GM19467 (cell line): ENCODE data around the gene CSK.

ENCODE experiments used
- ATAC-seq: cut with Tn5 transposase; IDR thresholded peaks from one replicate; pipeline ENCODE4 v1.9.1; 2021; ENCODE audit warnings: mild to moderate bottlenecking, moderate library complexity; ENCODE audit not compliant: unreplicated experiment

The CSK gene

DNA sequence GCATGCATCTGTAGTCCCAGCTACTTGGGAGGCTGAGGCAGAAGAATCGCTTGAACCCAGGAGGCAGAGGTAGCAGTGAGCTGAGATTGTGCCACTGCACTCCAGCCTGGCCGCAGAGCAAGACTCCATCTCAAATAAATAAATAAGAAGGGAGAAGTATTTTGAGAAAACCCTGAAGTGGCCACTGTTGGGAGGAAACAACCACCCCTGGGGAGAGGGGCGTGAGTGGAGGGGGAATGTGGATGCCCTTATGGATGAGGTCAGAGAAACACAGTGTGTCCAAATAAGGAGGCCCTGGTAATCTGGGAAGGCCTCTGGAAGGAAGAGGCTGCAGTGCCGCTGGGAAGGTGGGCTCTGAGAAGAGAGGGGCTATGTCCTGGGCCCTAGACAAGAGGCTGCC is 40.4 kb downstream of the CSK start:
- no peak for ATAC-seq

DNA sequence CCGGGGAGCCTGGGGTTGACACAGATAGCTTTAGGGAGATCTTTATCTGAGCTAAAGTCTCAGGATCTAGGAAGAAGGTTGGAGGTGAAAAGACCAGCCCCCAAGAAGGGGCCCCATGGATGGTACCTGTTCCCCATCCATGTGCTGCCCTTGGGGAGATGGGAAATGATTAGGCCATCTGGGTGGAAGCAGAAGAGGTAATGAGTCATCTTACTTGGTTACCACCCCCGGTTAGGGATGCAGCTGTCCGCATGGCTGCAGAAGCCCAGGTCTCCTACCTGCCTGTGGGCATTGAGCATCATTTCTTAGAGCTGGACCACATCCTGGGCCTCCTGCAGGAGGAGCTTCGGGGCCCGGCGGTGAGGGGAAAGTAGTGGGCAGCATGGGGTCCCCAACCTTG is 41.4 kb downstream of the CSK start:
- ATAC-seq: no peak

DNA sequence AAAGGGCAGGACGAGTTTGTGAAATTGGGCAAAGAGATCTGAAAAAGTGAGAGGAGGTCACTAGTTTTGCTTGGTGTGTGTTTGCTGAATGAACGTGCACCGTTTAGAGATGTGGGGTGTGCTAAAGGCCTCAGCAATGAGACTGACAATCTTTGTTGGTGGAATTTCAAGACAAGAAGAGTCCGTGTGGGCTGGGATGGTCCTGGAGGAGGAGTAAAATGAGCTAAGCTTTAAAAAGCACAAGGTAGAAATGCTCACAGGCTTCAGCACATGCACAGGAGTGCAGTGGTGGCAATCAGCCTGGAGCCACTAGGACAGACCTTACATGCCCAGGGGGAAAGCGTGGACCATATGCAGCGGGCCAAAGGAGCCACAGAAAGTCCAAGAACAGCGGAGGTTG is 43.1 kb downstream of the CSK start:
- no peak for ATAC-seq

DNA sequence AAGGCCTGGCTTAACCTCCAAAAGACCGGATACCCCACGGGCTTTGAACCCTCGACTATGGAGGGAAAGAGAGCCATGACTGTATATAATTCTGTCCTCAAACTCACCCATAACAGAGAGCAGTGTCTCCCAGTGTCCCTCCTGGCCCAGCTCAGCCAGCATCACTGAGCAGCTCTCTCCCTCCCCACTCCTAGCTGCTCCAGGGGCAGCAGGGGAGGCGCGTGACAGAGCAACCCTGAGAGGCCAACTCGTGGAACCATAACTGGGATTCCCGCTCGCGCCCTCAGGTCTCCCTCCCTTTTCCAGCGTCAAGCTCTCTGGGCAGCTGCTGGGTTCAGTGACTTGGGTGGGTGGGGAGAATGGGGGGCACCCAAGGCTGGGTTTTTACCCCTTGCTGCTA is 44.0 kb downstream of the CSK start:
- no peak for ATAC-seq

DNA sequence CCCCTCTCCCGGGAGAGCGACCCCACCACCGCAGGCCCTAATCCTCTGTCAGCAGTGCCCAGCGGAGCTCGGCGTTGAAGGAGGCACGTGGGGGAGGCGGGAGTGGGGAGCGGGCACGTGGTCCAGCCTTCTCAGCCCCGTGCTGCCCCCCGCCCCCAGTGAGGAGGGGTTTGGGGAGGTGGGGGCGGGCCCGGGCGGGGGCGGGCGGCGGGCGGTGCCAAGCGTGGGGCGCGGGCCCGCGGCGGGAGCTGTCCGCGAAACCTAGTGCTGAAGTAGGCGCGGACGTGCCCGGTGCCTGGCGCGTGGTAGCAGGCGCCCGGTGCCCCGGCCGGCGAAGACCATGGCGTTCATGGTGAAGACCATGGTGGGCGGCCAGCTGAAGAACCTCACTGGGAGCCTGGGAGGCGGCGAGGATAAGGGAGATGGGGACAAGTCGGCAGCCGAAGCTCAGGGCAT is 44.5 kb downstream of the CSK start, which contains the start of gene CPLX3:
CPLX3 (plus strand) TSS at position 264 of the 456 bp plus-strand sequence; CDS start at position 341, 77 bp downstream.
- ATAC-seq: no peak

DNA sequence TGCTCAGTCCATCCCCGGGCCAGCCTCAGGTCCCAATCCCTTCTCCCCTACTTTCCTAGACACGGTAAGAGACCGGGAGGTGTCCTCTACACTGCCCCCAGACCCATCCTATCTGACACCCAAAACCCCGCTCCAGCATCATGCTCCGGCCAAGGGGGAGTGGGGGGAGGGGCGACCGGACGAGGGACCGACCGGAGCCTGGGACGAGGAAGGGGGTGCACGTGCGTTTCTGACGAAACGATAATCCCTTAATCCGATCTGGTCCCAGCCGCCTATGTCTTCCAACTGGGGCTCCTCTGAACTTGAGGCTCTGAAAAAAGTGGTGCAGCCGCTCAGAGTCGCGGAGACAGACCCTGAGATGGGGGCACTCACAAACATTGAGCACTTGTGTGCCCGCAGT is 45.0 kb downstream of the CSK start:
- no peak for ATAC-seq

DNA sequence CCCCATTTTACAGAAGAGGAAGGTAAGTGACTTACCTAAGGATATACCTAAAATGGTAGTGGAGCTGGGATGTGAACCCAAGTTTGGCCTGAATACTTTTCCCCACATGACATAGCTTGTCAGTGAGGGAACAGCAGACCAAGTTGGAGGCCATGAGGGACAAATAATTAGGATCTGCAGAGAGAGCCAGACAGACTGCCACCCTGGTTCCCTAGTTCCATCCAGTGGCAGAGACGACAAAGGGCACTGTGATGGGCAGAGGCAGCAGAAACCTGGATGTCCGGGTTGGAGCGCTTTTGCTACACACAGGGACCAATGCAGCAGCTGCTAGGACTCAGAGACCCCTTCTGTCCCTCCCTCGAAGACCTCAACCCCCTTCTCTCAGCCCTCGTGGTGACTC is 45.7 kb downstream of the CSK start:
- no peak for ATAC-seq

DNA sequence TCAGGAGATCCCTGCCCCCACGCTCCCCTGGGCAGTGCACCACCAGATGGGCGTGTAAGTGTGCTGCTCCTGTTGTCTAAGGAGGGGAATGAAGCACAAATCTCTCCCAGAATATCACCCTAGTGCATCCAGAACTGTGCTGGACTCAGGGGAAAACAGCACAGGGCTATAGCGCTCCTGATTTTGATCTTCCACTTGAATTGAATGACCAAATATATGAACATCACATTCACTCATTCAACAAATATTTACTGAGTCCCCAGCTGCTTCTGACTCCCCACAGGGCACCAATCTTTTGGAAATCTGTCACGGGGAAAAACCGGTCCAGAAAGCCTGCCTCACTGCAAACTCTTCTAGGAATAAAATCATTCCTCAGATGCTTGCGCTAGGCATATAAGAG is 47.0 kb downstream of the CSK start:
- ATAC-seq: no peak

DNA sequence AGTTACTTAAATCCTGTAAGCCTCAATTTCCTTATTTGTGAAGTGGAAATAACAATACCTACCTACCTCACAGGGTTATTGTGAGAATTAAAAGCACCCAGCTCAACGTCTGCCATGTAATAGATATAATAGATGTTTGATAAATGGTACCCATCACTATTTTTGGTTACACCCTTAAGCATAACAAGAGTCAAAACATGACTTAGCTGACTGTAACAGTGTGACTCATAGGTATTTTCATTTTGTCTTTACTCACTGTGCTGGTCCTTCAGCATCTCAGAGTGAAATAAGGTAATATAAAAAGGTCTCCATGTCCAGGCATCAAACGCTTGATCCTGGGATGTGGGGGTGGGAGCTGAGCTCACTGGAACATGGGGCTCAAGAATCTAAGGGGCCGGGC is 47.6 kb downstream of the CSK start:
- no peak for ATAC-seq

DNA sequence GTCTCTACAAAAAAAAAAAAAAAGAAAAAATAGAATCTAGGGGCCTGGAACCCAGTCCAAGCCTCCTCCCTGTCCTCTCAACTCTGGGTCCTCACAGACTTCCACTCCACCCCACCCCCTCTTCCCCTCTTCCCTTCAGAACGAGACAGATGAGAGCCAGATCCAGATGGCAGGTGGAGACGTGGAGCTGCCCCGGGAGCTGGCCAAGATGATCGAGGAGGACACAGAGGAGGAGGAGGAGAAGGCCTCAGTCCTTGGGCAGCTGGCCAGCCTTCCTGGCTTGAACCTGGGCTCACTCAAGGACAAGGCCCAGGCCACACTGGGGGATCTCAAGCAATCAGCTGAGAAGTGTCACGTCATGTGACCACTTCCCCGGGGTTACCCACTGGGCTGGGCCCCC is 48.1 kb downstream of the CSK start:
- no peak for ATAC-seq

DNA sequence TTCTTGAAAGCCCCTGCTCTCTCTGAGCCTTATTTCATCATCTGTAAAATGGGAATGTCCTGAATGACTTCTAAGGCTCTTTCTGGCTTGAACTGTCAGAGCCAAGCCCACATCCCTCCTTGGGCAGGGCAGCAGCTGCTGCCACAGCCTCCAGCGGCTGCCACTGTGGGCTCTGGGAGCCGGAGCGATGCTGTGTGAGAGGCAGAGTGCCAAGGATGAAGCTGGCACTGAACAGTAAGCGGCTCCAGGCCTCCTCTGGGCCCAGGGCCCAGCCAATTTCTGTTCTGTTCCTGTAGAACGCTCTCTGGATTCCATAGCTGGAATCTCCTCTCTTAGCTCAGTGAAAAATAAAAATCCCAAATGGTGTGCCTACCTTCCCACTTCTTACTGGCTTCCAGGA is 49.0 kb downstream of the CSK start:
- no peak for ATAC-seq

DNA sequence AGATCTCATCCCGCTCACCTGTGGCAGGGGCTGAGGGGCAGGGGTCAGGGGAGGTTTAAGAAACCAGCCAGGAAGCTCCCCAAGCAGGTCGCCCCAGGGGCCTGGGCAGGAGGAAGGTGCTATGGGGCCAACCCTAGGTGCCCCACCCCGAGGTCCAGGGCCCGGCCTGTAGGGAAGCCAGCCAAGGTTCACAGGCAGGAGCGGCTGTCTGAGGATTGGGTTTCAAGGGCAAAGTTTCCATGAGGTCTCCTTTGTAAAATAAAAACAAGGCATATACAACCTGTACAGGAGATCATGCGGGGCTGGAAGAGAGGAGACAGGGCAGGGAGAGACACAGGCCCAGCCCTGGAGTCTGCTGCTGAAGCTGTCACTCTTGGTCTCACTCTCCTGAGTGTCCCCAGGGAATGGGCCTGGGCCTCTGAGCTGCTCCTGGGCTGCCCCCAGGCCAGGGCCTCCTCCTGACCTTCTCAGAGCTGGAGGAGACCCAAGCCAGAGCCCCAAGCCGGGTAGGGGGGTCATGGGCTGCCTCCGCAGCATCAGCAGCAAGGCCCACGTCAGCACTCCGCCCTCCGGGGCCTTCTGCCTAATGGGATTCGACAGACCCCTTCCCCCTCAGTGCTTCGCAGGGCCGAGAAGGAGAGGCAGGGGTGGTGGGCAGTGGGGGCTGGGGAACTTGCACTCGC is 50.1 kb downstream of the CSK start:
- no peak for ATAC-seq

DNA sequence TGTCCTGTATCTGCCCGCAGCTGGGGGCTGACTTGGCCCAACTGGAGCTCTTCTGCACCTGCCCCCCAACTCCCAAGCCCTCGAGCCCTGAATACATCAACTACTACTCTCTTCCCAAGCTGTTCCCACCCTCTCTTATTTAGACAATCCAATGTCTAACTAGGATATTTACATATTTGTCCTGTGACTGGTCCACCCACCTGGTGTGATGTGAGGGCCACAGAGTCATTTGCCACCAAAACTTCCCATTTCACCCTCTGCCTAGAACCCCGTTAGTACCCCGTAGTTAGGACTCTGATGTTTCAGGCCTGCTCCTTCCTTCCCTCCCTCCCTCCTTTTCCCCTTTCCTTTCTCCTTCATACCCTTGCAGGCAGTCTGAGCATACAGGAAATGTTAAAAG is 50.9 kb downstream of the CSK start:
- no peak for ATAC-seq

DNA sequence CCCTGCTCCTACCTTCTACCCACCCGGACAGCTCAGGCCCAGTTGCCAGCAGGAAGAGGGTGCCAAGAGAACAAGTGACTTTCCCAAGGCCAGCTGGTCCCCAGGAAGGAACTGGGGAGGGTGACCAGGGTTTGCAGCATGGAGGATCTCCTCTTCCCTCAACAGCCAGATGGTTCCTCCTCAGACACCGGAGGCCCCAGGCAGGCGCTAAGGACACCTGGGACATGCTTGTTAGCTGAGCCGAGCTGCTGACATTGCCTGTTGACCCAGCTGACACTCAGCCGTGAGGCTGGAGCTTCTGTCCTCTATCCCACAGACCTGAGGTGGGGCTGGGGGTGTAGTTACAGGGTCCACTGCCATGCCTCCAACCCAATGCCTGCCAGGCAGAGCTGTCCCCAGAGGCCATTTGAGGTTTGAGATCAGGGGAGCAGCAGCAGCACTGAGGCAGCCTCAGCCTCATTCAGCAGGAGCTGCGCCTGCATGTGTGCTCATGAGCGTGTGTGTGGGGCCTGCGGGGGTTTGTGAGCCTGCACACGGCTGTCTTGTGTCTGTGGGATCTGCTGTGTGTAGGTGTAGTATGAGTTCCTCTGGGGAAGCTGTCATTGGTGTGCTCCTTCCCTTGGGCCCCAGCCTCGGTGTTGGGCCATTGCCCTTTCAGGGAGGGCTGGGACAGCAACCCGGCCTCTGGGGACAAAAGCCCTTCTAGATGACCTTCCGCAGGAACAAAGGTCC is 51.7 kb downstream of the CSK start:
- no peak for ATAC-seq

DNA sequence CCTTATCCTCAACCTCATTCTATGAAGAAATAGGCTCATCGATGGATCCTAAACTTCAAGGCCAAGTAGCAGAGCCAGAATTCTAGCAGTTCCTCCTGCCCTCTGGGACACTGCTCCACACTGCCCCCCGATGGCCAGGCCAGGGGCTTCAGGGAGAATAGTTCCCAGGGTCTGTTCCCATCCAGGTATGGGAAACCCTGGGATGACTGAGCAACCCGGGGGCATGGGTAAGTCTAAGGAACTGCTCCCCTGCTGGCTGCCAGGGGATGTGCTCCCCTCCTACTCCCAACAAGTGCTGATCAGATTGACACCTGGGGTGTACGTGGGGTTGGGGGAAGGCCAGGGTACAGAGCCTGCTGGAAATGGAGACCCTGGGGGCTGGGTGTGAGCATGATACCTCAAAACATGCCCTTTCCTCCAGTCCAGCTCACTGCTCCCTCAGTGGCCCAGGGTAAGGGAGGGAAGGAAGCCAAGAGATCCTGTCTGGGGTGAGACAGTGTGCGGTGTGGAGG is 53.5 kb downstream of the CSK start:
- ATAC-seq: no peak

DNA sequence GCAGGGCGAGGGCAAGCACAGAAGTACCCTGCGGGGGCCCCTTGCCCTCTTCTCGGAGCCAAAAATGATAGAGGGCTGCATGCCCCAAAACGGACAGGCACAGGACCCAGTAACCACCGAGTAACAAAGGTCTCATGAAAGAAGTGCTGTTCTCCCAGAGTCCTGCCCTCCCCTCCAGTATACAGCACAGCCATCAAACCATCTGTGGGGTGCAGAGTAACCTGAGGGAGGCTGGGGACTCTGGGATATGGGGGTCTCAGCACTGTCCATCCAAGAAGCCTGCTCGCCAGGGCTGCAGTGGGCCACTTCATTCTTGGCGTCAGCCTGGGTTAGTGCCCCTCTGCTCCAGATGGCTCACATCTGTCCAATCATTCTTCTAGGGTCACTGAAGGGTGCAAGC is 55.0 kb downstream of the CSK start:
- ATAC-seq: no peak

DNA sequence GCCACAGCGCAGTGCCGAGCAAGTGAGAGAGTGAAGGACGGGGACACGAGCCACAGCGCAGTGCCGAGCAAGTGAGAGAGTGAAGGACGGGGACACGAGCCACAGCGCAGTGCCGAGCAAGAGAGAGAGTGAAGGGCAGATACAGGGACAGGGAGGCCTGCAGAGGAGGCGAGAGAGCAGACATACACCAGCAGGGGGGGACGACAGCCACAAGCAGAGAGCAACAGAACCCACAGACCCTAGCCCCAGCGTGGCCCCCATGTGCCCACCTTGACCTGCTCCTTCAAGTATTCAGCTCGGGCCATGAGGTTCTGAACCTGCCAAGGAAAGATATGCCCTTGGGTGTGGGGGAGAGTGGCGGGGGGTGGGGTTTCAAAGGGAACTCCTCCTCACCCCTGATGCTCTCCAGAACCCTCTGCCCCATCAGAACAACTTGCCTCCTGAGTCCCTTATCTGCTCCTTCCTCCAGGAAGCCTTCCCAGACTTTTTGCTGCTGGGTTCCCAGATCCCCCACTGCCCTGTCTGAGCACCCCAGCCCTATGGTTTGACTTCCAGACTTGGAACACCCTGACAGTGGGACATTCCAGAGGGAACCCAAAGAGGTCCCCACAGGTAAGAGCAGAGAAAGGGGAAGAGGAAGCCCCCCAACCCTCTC is 55.7 kb downstream of the CSK start:
- ATAC-seq: no peak

DNA sequence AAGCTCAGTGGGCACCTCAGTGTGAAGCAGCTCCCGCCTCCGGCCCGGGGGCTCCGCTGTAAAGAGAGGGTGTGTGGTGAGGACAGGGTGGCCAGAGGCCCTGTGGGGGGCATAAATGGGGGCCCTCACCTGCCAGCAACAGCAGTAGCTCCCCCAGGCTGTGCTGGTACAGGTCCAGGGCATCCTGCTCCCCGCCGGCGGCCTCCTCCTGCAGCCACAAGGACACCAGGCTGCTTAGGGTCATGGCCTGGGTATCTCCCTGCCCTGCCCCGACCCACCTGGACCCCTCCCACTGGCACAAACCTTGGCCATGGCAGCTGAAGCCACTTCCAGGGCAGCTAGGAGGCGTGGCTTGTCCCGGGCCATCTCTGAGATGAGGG is 56.2 kb downstream of the CSK start:
- no peak for ATAC-seq

DNA sequence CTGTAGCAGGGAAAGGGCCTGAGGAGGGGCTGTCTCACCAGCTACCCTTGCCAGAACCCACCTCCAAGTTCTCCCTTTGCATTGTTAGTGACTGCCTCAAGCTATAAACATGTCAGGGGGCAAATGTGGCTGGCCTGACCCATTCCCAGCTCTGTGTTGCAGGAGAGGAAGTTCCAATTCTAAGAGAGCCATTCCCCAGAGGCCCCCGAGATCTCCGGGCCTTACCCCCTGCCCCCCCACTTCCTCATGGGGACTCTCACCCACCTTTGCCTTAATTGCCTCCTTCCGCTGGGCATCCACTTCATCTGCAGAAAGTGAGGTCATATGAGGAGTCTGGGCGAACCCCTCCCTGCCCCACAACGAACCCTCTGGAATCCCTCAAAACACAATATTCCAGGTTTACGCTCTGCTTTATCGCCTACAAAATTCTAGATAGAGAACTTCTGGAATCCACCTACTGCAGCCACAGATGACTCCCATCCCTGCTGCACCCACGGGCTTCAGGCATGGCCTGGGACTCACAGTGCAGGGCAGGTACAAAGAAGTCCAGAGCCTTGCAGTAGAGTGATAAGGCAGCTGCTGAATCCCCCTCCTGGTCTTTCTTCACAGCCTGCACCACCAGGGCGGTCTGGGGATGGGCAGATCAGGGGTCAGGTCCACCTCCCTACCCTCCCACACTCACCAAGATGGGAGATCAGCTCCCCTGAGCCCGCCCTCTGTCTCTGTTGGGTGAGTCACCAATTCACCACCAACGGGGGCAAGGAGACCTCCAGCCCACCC is 57.1 kb downstream of the CSK start:
- ATAC-seq: no peak

DNA sequence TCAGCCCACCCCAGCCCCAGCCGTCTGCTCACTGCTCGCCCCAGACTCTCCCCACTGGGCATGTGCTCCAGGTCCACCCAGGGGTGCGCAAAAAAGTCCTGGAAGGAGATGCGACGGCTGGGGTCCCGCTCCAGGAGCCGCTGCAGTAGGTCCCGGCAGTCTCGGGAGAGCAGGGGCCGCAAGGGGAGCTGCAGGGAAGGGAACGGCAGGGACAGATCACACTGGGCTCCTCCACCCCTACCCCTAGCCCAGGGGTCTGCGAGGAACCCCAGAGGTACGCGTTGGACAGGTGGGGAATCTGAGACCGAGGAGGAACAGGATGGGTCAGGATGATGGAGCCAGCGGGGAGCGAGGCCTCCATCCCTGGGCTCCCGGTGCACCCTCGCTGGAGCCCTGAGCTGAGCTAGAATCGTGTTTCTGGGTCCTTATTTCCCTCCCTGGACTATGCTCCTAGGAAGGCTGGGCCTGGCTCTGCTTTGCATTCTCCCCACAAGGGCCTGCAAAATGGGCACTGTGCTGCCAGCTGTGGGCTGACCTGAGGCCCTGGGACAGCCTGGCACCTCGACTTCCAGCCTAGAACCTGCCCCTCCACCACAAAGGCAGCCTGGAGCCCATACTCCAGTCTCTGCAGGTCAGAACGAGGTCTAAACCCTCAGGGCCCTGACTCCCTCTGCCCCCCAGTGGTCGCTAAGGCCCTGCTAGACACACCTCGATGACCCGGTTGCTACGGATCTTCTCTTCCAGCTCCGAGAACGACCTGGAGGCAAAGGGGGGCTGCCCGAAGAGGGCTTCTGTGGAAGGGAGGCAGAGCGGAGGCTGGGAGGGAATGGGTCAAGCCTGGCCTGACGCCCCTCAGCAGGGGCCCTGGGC is 57.9 kb downstream of the CSK start:
- no peak for ATAC-seq
